NOMO-1 treated with DMSO at 0.1 percent for 48 hours (cell line): Measurements from ENCODE around the gene STAC3.

Experiments
- DNase-seq: peaks from one replicate; lab custom pipeline; 2025; ENCODE audit not compliant: unreplicated experiment; lab: John Stamatoyannopoulos, UW

STAC3 gene

GRCh38 chr12:57223191-57224165 is 27.5 kb downstream of the STAC3 start:
- DNase-seq, result no peak

GRCh38 chr12:57222286-57223190 is 28.4 kb downstream of the STAC3 start:
- DNase-seq, result no peak

- DNase-seq, result no peak
Measured at GRCh38 chr12:57221169-57221917, 29.6 kb downstream of the STAC3 start.

- DNase-seq, result no peak
Measured at GRCh38 chr12:57220770-57221168, 30.2 kb downstream of the STAC3 start.

GRCh38 chr12:57219993-57220754 is 30.8 kb downstream of the STAC3 start:
- no peak for DNase-seq

GRCh38 chr12:57219205-57219992 is 31.6 kb downstream of the STAC3 start:
- DNase-seq, result no peak

GRCh38 chr12:57218030-57218853 is 32.7 kb downstream of the STAC3 start:
- DNase-seq, result no peak

GRCh38 chr12:57216921-57217879 is 33.8 kb downstream of the STAC3 start:
- DNase-seq, result no peak

- DNase-seq, result no peak
Measured at GRCh38 chr12:57216014-57216911, 34.7 kb downstream of the STAC3 start, which contains the start of gene NXPH4. Gene NXPH4, plus strand, starts transcription at chr12:57216794. Its CDS starts 176 bp downstream, at chr12:57216970.

- DNase-seq, result no peak
Measured at GRCh38 chr12:57215668-57216013, 35.3 kb downstream of the STAC3 start.

- DNase-seq, result no peak
Measured at GRCh38 chr12:57215065-57215464, 35.9 kb downstream of the STAC3 start.

GRCh38 chr12:57214398-57214781 is 36.6 kb downstream of the STAC3 start:
- peak; percentile 52 for DNase-seq

GRCh38 chr12:57213763-57214397 is 37.1 kb downstream of the STAC3 start:
- no peak for DNase-seq

GRCh38 chr12:57213058-57213715 is 37.8 kb downstream of the STAC3 start:
- DNase-seq, result peak; percentile 58

- no peak for DNase-seq
Measured at GRCh38 chr12:57212701-57213057, 38.3 kb downstream of the STAC3 start.
